K562 (cell line): ENCODE data around the gene CHST12. TPM values are rescaled to one million over a fixed set of nuclear protein-coding genes. Genes with fewer than 3 reads are reported as not detected.
A peak's percentile ranks its signal among the peaks of the same experiment; 100 is the strongest.

Experiments used
- ATAC-seq: fragments of 200-7000 bp; cut with Tn5 transposase; 3 replicates; pipeline ENCODE4 v1.9.1; 2020; ENCODE audit warnings: moderate library complexity
- BruUV-seq: library from RNA; stranded (reverse); fragments of 400-500 nt; replicated peaks from 2 replicates; lab custom pipeline; 2021; lab: Mats Ljungman, UMichigan
- CTCF ChIA-PET: fragments of 300-600 bp; formaldehyde crosslinking; extraction: SDS; loops from one replicate; lab custom pipeline; 2021; ENCODE audit warnings: low intra/inter-chr PET ratio; lab: Yijun Ruan, JAX
- POLR2A ChIA-PET: fragments of 300-600, 350-650 bp; sonication (Branson Sonifier 250); formaldehyde crosslinking; extraction: SDS; loops from one replicate; lab custom pipeline; 2021; ENCODE audit warnings: antibody characterized with exemption, inconsistent platforms; lab: Yijun Ruan, JAX
- DNase-seq, 4 experiments: peaks; one replicate each; pipeline versions ENCODE4 v3.0.0 to v3.0.0-alpha.2; 2011 to 2018; ENCODE audit warnings: low spot score in 3 of 4, mixed read lengths in 3 of 4; ENCODE audit errors: extremely low read depth in 1 of 4
- FAIRE-seq: peaks from 2 replicates; lab custom pipeline; 2011; peaks lifted over from hg19 to GRCh38; lab: Jason Lieb, UNC
- H2AFZ ChIP-seq: 2 replicates; pipeline ENCODE4 v1.6.0; 2011; ENCODE audit warnings: low read depth, low read length, control low read depth, inconsistent platforms
- H3K27ac ChIP-seq: fragments of 200-600 bp; 3 replicates; pipeline ENCODE4 v1.8.0; 2011; ENCODE audit warnings: low read depth, mild to moderate bottlenecking, control low read depth, inconsistent platforms, low read length, moderate library complexity, mixed read lengths; ENCODE audit errors: extremely low read depth
- H3K27me3 ChIP-seq, 2 experiments: fragments of 300-600 bp in 1 of 2; 2 replicates in 1 of 2; 3 replicates in 1 of 2; pipeline versions ENCODE4 v1.6.0 to v1.8.0; 2011; ENCODE audit warnings: inconsistent platforms in 2 of 2, low read length in 2 of 2, mild to moderate bottlenecking in 1 of 2, mixed read lengths in 1 of 2, moderate library complexity in 1 of 2; ENCODE audit not compliant: control insufficient read depth in 2 of 2, insufficient read depth in 2 of 2
- H3K36me3 ChIP-seq: fragments of 300-600 bp; 3 replicates; pipeline ENCODE4 v1.8.0; 2011; ENCODE audit warnings: mild to moderate bottlenecking, low read length, inconsistent platforms; ENCODE audit not compliant: control insufficient read depth, insufficient read depth
- H3K4me1 ChIP-seq, 2 experiments: fragments of 200-600 bp in 1 of 2; replicated peaks in 1 of 2; 2 replicates in 1 of 2; 3 replicates in 1 of 2; pipeline versions ENCODE4 v1.5.1 to v1.8.0; 2011; ENCODE audit warnings: inconsistent platforms in 2 of 2, low read length in 2 of 2, mild to moderate bottlenecking in 1 of 2, mixed read lengths in 1 of 2, moderate library complexity in 1 of 2; ENCODE audit not compliant: control insufficient read depth in 2 of 2, insufficient read depth in 2 of 2
- H3K4me2 ChIP-seq: 2 replicates; pipeline ENCODE4 v1.6.1; 2011; ENCODE audit warnings: low read length, control low read depth, inconsistent platforms, mixed read lengths; ENCODE audit not compliant: insufficient read depth
- H3K4me3 ChIP-seq: fragments of 200-600 bp; sonication (generic), shearing (Covaris generic); 2 replicates; pipeline ENCODE4 v1.5.1; 2016; ENCODE audit warnings: control low read depth, inconsistent platforms
- H3K79me2 ChIP-seq: fragments of 200-600 bp; 3 replicates; pipeline ENCODE4 v1.8.0; 2011; ENCODE audit warnings: low read length, inconsistent platforms; ENCODE audit not compliant: control insufficient read depth, insufficient read depth
- H3K9ac ChIP-seq, 2 experiments: 2 replicates each; pipeline versions ENCODE4 v1.6.0 to v1.6.1; 2011; ENCODE audit warnings: low read depth in 2 of 2, low read length in 2 of 2, control low read depth in 1 of 2, inconsistent platforms in 1 of 2, mild to moderate bottlenecking in 1 of 2, mixed read lengths in 1 of 2; ENCODE audit not compliant: insufficient read depth in 1 of 2
- H3K9me1 ChIP-seq: one replicate; pipeline ENCODE4 v1.6.0; 2011; ENCODE audit warnings: inconsistent platforms, mild to moderate bottlenecking, low read length, moderate library complexity; ENCODE audit not compliant: control insufficient read depth, insufficient read depth
- H3K9me3 ChIP-seq: replicated peaks from 2 replicates; pipeline ENCODE4 v1.5.1; 2011; ENCODE audit warnings: low read depth, low read length, inconsistent platforms; ENCODE audit not compliant: control insufficient read depth, insufficient read depth
- H4K20me1 ChIP-seq: replicated peaks from 2 replicates; pipeline ENCODE4 v1.6.1; 2011; ENCODE audit warnings: low read length, inconsistent platforms, mixed read lengths; ENCODE audit not compliant: control insufficient read depth, insufficient read depth
- POLR2G ChIP-seq: fragments of 200-400 bp; formaldehyde crosslinking; IDR thresholded peaks from 2 replicates; pipeline ENCODE4 v1.6.1; 2017; ENCODE audit warnings: low read depth, mild to moderate bottlenecking, antibody characterized with exemption, low read length, moderate library complexity
- RAD51 ChIP-seq: fragments of 450-650 bp; IDR thresholded peaks from 2 replicates; pipeline ENCODE4 v1.7.1; 2016; ENCODE audit warnings: low read depth, mild to moderate bottlenecking, borderline replicate concordance
- RBFOX2 ChIP-seq: fragments of 200-400 bp; formaldehyde crosslinking; IDR thresholded peaks from 2 replicates; pipeline ENCODE4 v1.6.1; 2017; ENCODE audit warnings: low read depth, mild to moderate bottlenecking, low read length, moderate library complexity
- ZBTB40 ChIP-seq, 2 experiments: fragments of 450-650 bp in 1 of 2; sonication (generic) in 1 of 2; formaldehyde crosslinking in 1 of 2; IDR thresholded peaks; 2 replicates each; pipeline versions ENCODE4 v1.7.1 to v1.9.0; 2016 to 2022; ENCODE audit warnings: inconsistent platforms in 1 of 2, mild to moderate bottlenecking in 1 of 2, missing genetic modification reagents in 1 of 2
- ZNF280B ChIP-seq: fragments of 250-450 bp; sonication (Bioruptor Pico); IDR thresholded peaks from 2 replicates; pipeline ENCODE4 v1.5.1; 2021; ENCODE audit warnings: mild to moderate bottlenecking
- WGBS: fragments of 100-300 bp; shearing (Covaris generic); methylation state at CpG from one replicate; pipeline ENCODE4 v1.1.6; 2016; ENCODE audit warnings: low coverage, mixed read lengths; ENCODE audit not compliant: insufficient coverage; ENCODE audit errors: missing lambda C conversion rate; 5-methylcytosine and 5-hydroxymethylcytosine counted together
- in situ Hi-C: fragments of 300-500 bp; cut with MboI; formaldehyde crosslinking; loops from 4 replicates; pipeline ENCODE4 v1.15.0; 2018; ENCODE audit warnings: inconsistent platforms, mixed read lengths
- intact Hi-C: fragments of 100-400 bp; cut with micrococcal nuclease; formaldehyde crosslinking; loops from 2 replicates; pipeline ENCODE4 v1.14.2; 2022
- polyA plus RNA-seq, 8 experiments: library from polyadenylated mRNA; depleted of rRNA in 4 of 8; stranded (reverse) in 5 of 8; unstranded in 3 of 8; fragments of >200 nt; fragmentation: Nextera tagmentation in 2 of 8; fragmentation: Illumina TruSeq in 1 of 8; extraction: Ambion mirVana in 2 of 8; extraction: Trizol in 1 of 8; gene quantifications; 2 replicates each; pipeline versions ENCODE4 v1.2.1 to v1.2.3, GENCODE V29; 2011 to 2014; ENCODE audit warnings: inconsistent platforms in 1 of 8, missing spikeins in 1 of 8
- total RNA-seq, 7 experiments: library from RNA; depleted of rRNA in 6 of 7; stranded (reverse); fragments of >200 nt in 6 of 7; fragmentation: Illumina TruSeq in 2 of 7; extraction: Trizol in 2 of 7; gene quantifications; 2 replicates each; pipeline versions ENCODE4 v1.2.1 to v1.2.3, GENCODE V29; 2011 to 2021; ENCODE audit warnings: low replicate concordance in 1 of 7

Gene CHST12
- total and polyA plus RNA-seq, 9 of the 15 experiments (the other 6 are each of a cell fraction or from before 2014, with no cell fraction given) = 0.18 to 19.8 (median 3.6) TPM

GRCh38 chr7:2373124-2373556 is 30.3 kb upstream of the CHST12 start:
- WGBS = 99% methylated on average over 8 of the region's 14 CpGs

More at GRCh38 chr7:2373124-2373556, 30.3 kb upstream of the CHST12 start:
- TF ChIP-seq ZNF280B (CRISPR knock-in tag) = no peak
- TF ChIP-seq ZBTB40 (IDR thresholded peaks at IDR 0.05) = no peak
- no peak for TF ChIP-seq ZBTB40 (CRISPR knock-in tag; IDR thresholded peaks at IDR 0.05)
- peak; percentile 63 for TF ChIP-seq RBFOX2
- TF ChIP-seq RAD51 = no peak
- TF ChIP-seq POLR2G = peak; percentile 67
- H2AFZ ChIP-seq = no peak overlapping the region
- H3K9me1 ChIP-seq = no peaks in the 10 kb centered on the region
- no peak for FAIRE-seq
- BruUV-seq = no TSS peak
- H3K27ac ChIP-seq = no peak overlapping the region
- ATAC-seq = no peak; the same call in 2 of the 3 replicates
- H3K9ac ChIP-seq = no peak overlapping the region
- no peak for DNase-seq
- 0 out of 5 replicates have a peak, but pooled peaks cover 0 to 2% of the 10 kb centered on the region in 2 experiments for H3K4me1 ChIP-seq
- H3K9me3 ChIP-seq = no peaks in the 10 kb centered on the region
- ChIA-PET CTCF (no interaction called here), POLR2A (interaction anchor here (0.7 to 2.4 kb wide), 5 partner anchors 8 to 40 kb away, joined by 3 to 10 read pairs (median 5); partner anchors contain the start of gene CHST12)
- in situ Hi-C loops = no loop called here
- H3K79me2 ChIP-seq = peaks cover 60% of the 10 kb centered on the region
- H3K27me3 ChIP-seq = no peaks in the 10 kb centered on the region
- H4K20me1 ChIP-seq = peaks cover 8% of the 10 kb centered on the region
- no peak overlapping the region for H3K4me3 ChIP-seq
- no peak overlapping the region for H3K4me2 ChIP-seq
- intact Hi-C loops = loop anchor here (10.0 kb wide), 1 partner anchor 62 kb away; no protein-coding TSS in a partner anchor
- peaks cover 96% of the 10 kb centered on the region for H3K36me3 ChIP-seq
